WERI-Rb-1 (cell line): Measurements from ENCODE around the gene PPP1R3C.

Experiments used
- DNase-seq: peaks from one replicate; pipeline ENCODE4 v3.0.0-alpha.2; 2020
- H3K27ac ChIP-seq: fragments of 250-450 bp; sonication (Bioruptor Pico); 2 replicates; pipeline ENCODE4 v1.5.1; 2020; ENCODE audit warnings: mild to moderate bottlenecking, moderate library complexity
- H3K27me3 ChIP-seq: fragments of 250-450 bp; sonication (Bioruptor Pico); 2 replicates; pipeline ENCODE4 v1.5.1; 2021; ENCODE audit warnings: mild to moderate bottlenecking, low read depth, moderate library complexity; ENCODE audit not compliant: insufficient read depth, severe bottlenecking
- H3K36me3 ChIP-seq: fragments of 250-450 bp; sonication (Bioruptor Pico); 2 replicates; pipeline ENCODE4 v1.5.1; 2020; ENCODE audit warnings: mild to moderate bottlenecking, moderate library complexity
- H3K4me3 ChIP-seq: 2 replicates; pipeline ENCODE4 v1.5.1; 2011; ENCODE audit warnings: low read depth, mild to moderate bottlenecking, control low read depth, low read length
- H3K9me3 ChIP-seq: fragments of 250-450 bp; sonication (Bioruptor Pico); 2 replicates; pipeline ENCODE4 v1.5.1; 2021; ENCODE audit warnings: mild to moderate bottlenecking, moderate library complexity; ENCODE audit not compliant: severe bottlenecking
- TF ChIP-seq, protein P1 (sequence below): IDR thresholded peaks from 2 replicates; pipeline ENCODE4 v1.5.1; 2011; ENCODE audit warnings: low read depth, mild to moderate bottlenecking, control low read depth, inconsistent platforms, low read length

Gene PPP1R3C

GRCh38 chr10:91617072-91617609 lies 15.7 kb downstream of the PPP1R3C start:
- Histone ChIP-seq H3K36me3 (no peaks in the 10 kb centered on the region), H3K27me3 (no peaks in the 10 kb centered on the region), H3K9me3 (no peaks in the 10 kb centered on the region), H3K27ac (no peak overlapping the region), H3K4me3 (no peak overlapping the region)
- DNase-seq, result no peak
- TF ChIP-seq, protein P1, sequence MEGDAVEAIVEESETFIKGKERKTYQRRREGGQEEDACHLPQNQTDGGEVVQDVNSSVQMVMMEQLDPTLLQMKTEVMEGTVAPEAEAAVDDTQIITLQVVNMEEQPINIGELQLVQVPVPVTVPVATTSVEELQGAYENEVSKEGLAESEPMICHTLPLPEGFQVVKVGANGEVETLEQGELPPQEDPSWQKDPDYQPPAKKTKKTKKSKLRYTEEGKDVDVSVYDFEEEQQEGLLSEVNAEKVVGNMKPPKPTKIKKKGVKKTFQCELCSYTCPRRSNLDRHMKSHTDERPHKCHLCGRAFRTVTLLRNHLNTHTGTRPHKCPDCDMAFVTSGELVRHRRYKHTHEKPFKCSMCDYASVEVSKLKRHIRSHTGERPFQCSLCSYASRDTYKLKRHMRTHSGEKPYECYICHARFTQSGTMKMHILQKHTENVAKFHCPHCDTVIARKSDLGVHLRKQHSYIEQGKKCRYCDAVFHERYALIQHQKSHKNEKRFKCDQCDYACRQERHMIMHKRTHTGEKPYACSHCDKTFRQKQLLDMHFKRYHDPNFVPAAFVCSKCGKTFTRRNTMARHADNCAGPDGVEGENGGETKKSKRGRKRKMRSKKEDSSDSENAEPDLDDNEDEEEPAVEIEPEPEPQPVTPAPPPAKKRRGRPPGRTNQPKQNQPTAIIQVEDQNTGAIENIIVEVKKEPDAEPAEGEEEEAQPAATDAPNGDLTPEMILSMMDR, result no peak

DNA sequence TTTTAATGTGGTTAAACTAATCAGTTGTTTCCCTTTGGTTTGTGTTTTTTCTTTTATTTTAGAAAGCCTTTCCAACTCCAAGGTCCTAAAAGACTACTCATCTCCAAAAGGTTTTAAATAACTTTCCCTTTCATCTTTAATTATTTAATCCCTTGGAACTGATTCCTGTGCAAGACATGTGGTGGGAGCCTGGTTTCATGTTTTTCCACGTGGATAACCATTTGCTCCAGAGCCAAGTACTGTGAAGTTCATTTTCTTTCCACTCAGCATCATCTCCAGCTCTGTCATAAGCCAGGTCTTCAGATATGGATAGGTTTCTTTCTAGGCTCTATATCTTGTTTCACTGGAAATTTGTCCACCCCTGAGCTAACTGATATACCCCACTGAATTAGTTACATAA lies 16.7 kb downstream of the PPP1R3C start:
- DNase-seq, result no peak

GRCh38 chr10:91614225-91614624 lies 18.6 kb downstream of the PPP1R3C start:
- Histone ChIP-seq H3K27ac (no peak overlapping the region), H3K4me3 (no peak overlapping the region), H3K9me3 (no peaks in the 10 kb centered on the region), H3K36me3 (no peaks in the 10 kb centered on the region), H3K27me3 (no peaks in the 10 kb centered on the region)
- DNase-seq, result no peak
- TF ChIP-seq, protein P1, result no peak

More for the DNA sequence above, 16.7 kb downstream of the PPP1R3C start:
- Histone ChIP-seq H3K36me3 (no peaks in the 10 kb centered on the region), H3K27ac (no peak overlapping the region), H3K4me3 (no peak overlapping the region), H3K27me3 (no peaks in the 10 kb centered on the region), H3K9me3 (no peaks in the 10 kb centered on the region)
- TF ChIP-seq, protein P1, result no peak

GRCh38 chr10:91613411-91614187 lies 19.3 kb downstream of the PPP1R3C start:
- no peaks in the 10 kb centered on the region for H3K36me3 ChIP-seq
- no peak for DNase-seq
- H3K4me3 ChIP-seq, result no peak overlapping the region
- H3K9me3 ChIP-seq, result no peaks in the 10 kb centered on the region
- no peaks in the 10 kb centered on the region for H3K27me3 ChIP-seq
- TF ChIP-seq, protein P1, result no peak
- no peak overlapping the region for H3K27ac ChIP-seq

GRCh38 chr10:91610919-91611318 lies 22.0 kb downstream of the PPP1R3C start:
- Histone ChIP-seq H3K4me3 (no peak overlapping the region), H3K36me3 (no peaks in the 10 kb centered on the region), H3K27me3 (no peaks in the 10 kb centered on the region), H3K9me3 (peaks cover 2% of the 10 kb centered on the region), H3K27ac (no peak overlapping the region)
- no peak for DNase-seq
- TF ChIP-seq, protein P1, result no peak
